ENCODE data around the gene EGFR.

- no peak for TF ChIP-seq CTCF (IDR thresholded peaks at IDR 0.05)
- no peak for TF ChIP-seq POLR2A (IDR thresholded peaks at IDR 0.05)
These were observed 27.9 kb downstream of the EGFR start for GRCh38 chr7:55046582-55047342.

Measured in right lobe of liver (tissue), 4 donors.